Ishikawa (cell line): Measurements from ENCODE around the gene RPTOR.

ENCODE experiments used
- RAD21 ChIP-seq: IDR thresholded peaks from 2 replicates; pipeline ENCODE4 v1.6.1; 2012; ENCODE audit warnings: low read depth
- TAF1 ChIP-seq: IDR thresholded peaks from 2 replicates; pipeline ENCODE4 v1.6.1; 2012; ENCODE audit warnings: low read depth, mild to moderate bottlenecking

DNA sequence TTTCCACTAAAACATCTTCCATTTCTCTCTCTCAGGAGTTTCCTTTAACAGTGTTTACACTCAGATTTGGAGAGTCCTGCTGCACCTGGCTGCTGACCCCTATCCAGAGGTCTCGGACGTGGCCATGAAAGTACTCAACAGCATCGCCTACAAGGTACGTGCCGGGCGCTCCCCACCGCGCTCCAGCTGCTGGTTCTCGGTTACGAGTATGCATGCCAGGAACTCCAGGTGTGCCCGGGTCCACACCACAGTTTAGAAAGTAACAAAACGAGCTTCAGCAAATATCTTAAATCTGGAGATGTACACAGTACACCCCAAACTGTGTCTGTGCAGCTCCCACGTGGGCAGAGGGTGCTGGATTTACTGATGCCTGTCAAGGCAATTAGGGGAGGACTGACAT lies 364.1 kb downstream of the RPTOR start:
- TF ChIP-seq RAD21 (no peak), TAF1 (no peak)
